ENCODE measurements around the gene TNRC18. TPM values are rescaled to one million over a fixed set of nuclear protein-coding genes. Genes with fewer than 3 reads are reported as not detected.
"Not testable (repeated sequence)": the region's sequence is repeated elsewhere in the genome, so short reads cannot be mapped to it uniquely, and the experiment has no call there.

The TNRC18 gene
- total and polyA plus RNA-seq, 4 donors: 42.5 to 130 (median 80.2) TPM

DNA sequence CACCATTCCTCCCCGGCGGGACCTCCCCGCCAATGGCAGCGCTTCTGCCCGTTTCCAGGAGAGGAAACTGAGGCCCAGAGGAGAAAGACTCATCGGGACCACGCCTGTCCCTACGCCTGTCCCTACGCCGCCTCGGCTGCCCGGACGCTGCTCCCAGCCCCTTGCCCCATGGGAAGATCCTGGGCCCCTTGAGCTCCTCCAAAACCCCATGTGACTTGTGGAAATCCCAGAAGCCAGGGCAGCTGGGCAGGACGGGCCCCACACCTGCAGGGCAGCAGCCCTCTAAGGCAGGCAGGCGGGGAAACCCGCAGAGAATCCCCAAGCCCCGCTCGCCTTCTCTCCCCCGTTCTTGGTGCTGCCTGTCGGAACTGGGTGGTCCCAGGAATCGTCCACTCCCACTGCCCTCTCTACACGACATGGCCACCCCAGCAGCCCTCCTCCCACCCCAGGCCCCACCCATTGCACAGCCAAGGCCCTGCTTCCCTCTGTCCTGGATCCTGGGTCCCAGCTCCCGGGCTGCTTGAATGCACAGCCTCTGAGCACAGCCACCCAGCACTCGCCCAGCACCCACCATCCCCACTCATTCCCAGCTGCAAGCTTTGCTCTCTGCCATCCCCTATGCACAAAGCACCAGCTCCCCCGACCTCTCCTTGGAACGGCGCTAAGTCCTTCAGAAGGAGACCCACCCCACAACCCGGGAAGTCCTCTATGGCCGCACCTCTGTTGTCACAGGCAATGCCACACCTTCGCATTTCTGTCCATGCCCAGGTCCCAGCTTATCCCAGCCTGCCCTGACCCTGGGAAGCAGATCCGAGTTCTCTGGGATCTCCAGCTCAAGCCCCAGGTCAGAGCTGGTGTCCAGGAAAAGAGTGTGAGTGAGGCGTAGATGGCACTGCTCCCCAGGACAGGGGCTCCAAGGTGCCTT lies 90.3 kb downstream of the TNRC18 start:
- 78% methylated on average over 28 of the region's 32 CpGs for WGBS (ENCODE audit: insufficient coverage)
- H3K9me3 ChIP-seq (ENCODE audit: control insufficient read depth, insufficient read depth, low read length): no peaks in the 10 kb centered on the region
- H3K4me3 ChIP-seq (ENCODE audit: low read depth, low read length): no peak overlapping the region
- no peak overlapping the region for H3K27ac ChIP-seq (ENCODE audit: low read depth, low read length)
- no peak for DNase-seq (ENCODE audit: low read depth in 4 of 6, low spot score in 6 of 6)
- peaks cover 80% of the 10 kb centered on the region for H3K36me3 ChIP-seq (ENCODE audit: control insufficient read depth, insufficient read depth, low read length)
- H3K4me1 ChIP-seq (ENCODE audit: control insufficient read depth, insufficient read depth, low read length): no peaks in the 10 kb centered on the region
- no peaks in the 10 kb centered on the region for H3K27me3 ChIP-seq (ENCODE audit: control insufficient read depth, insufficient read depth, low read length)

DNA sequence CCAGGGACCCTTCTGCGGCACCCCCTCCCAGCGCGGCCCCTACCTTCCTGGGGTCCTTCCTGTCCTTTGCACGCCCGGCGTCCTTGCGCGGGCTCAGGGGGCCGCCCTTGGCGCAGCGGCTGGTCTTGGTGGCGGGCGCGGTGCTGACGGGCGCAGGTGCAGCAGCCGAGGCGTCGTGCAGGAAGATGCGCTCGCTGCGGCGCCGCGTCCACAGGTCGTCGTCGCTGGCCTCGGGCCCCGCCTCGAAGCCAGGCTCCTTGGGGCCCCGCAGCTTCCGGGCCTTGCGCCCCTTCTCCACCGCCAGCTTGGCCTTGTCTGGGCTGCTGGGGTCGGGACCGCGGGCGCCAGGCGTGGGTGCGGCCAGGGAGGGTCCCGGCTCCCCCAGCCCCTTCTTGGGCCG lies 91.1 kb downstream of the TNRC18 start:
- 76% methylated on average over 43 of the region's 43 CpGs for WGBS (ENCODE audit: insufficient coverage)
- DNase-seq (ENCODE audit: low read depth in 4 of 6, low spot score in 6 of 6): no peak
- peaks cover 83% of the 10 kb centered on the region for H3K36me3 ChIP-seq (ENCODE audit: control insufficient read depth, insufficient read depth, low read length)
- no peaks in the 10 kb centered on the region for H3K9me3 ChIP-seq (ENCODE audit: control insufficient read depth, insufficient read depth, low read length)
- H3K27me3 ChIP-seq (ENCODE audit: control insufficient read depth, insufficient read depth, low read length): no peaks in the 10 kb centered on the region
- H3K27ac ChIP-seq (ENCODE audit: low read depth, low read length): no peak overlapping the region
- no peak overlapping the region for H3K4me3 ChIP-seq (ENCODE audit: low read depth, low read length)
- no peaks in the 10 kb centered on the region for H3K4me1 ChIP-seq (ENCODE audit: control insufficient read depth, insufficient read depth, low read length)

DNA sequence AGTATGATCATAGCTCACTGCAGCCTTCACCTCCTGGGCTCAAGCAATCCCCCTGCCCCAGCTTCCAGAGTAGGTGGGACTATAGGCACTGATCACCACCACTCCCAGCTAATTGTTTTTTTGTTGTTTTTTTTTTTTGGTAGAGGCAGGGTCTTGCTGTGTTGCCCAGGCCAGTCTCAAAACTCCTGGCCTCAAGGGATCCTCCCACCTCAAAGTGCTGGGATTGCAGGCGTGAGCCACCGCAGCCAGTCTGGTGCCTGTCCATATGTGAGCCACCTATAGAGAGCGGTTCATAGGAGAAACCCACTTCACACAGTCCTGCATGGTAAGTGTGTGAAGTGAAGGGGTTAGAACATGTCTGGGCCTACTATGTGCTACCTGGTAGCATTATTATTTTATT lies 93.3 kb downstream of the TNRC18 start:
- peaks cover 82% of the 10 kb centered on the region for H3K36me3 ChIP-seq (ENCODE audit: control insufficient read depth, insufficient read depth, low read length)
- no peaks in the 10 kb centered on the region for H3K4me1 ChIP-seq (ENCODE audit: control insufficient read depth, insufficient read depth, low read length)
- H3K4me3 ChIP-seq (ENCODE audit: low read depth, low read length): no peak overlapping the region
- no peak overlapping the region for H3K27ac ChIP-seq (ENCODE audit: low read depth, low read length)
- no peak for DNase-seq (ENCODE audit: low read depth in 4 of 6, low spot score in 6 of 6)
- no peaks in the 10 kb centered on the region for H3K27me3 ChIP-seq (ENCODE audit: control insufficient read depth, insufficient read depth, low read length)
- 100% methylated on average over 1 of the region's 3 CpGs for WGBS (ENCODE audit: insufficient coverage)
- H3K9me3 ChIP-seq (ENCODE audit: control insufficient read depth, insufficient read depth, low read length): no peaks in the 10 kb centered on the region

DNA sequence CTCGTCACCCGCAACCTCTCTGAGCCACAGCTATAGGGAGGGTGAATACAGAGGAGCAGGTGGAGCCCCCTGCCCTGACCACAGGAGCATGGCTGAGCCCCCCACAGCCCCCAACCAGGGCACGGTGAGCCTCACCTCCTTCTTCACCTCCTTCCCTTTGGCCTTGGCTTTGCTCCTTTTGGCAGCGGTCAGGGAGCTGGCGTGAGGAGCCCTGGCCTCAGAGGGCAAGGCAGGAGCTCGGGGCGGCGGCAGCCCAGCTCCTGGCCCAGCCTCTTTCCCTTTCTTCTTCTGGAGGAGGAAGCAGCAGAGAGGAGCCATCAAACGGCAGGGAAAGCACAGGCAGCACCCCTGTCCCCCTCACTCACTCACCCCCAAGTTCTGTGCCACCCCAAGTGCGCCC lies 98.7 kb downstream of the TNRC18 start:
- Histone ChIP-seq H3K27ac (ENCODE audit: low read depth, low read length) (no peak overlapping the region), H3K4me1 (ENCODE audit: control insufficient read depth, insufficient read depth, low read length) (no peaks in the 10 kb centered on the region), H3K27me3 (ENCODE audit: control insufficient read depth, insufficient read depth, low read length) (no peaks in the 10 kb centered on the region), H3K9me3 (ENCODE audit: control insufficient read depth, insufficient read depth, low read length) (no peaks in the 10 kb centered on the region), H3K4me3 (ENCODE audit: low read depth, low read length) (no peak overlapping the region), H3K36me3 (ENCODE audit: control insufficient read depth, insufficient read depth, low read length) (peaks cover 87% of the 10 kb centered on the region)
- 75% methylated on average over 2 of the region's 10 CpGs for WGBS (ENCODE audit: insufficient coverage)
- no peak for DNase-seq (ENCODE audit: low read depth in 4 of 6, low spot score in 6 of 6)

DNA sequence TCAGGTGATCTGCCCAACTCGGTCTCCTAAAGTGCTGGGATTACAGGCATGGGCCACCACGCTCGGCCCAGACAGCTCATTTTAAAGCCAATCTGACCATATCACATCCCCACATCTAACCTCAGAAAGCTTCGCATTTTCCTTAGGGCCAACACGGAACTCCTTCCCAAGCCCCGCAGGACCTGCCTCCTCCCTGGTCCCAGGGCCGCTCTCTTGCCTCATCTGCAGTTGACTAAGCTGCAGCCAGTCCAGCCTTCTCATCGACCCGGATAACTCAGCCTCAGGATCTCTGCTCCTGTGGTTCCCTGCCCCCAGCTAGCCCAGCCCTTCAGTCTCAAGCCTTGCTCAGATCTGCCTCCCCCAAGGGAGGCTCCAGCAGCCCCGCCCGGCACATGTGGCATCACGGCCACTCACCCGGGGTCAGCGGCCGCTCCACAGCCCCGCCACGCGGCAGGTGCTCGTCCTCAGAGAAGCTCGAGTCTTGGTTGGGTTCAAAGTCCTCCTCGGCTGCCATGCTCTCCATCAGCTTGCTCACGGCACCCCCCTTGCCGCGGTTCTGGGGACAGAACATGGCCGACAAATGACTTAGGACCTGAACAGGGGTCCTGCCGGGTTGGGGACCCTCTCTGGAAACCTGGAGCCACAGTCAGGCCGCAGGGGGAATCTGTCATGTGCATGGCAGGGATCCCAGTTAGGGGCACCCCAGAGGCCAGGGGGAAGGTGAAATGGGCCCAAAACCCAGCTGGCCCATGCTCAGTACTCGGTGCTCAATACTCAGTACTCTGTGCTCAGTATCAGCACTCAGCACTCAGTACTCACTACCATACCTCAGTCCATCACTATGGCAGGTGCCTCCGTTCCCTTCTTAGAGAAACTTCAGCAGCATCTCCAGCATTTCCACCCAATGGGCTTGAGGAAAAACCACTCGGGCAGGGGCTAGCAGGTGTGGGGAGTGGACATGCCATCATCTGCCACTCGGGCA lies 99.5 kb downstream of the TNRC18 start:
- not testable (repeated sequence) for H3K4me1 ChIP-seq (ENCODE audit: control insufficient read depth, insufficient read depth, low read length); H3K4me3 ChIP-seq (ENCODE audit: low read depth, low read length); DNase-seq (ENCODE audit: low read depth in 4 of 6, low spot score in 6 of 6); H3K9me3 ChIP-seq (ENCODE audit: control insufficient read depth, insufficient read depth, low read length); H3K27ac ChIP-seq (ENCODE audit: low read depth, low read length); H3K27me3 ChIP-seq (ENCODE audit: control insufficient read depth, insufficient read depth, low read length)
- peaks cover 90% of the 10 kb centered on the region for H3K36me3 ChIP-seq (ENCODE audit: control insufficient read depth, insufficient read depth, low read length)
- WGBS (ENCODE audit: insufficient coverage): 97% methylated on average over 27 of the region's 31 CpGs

DNA sequence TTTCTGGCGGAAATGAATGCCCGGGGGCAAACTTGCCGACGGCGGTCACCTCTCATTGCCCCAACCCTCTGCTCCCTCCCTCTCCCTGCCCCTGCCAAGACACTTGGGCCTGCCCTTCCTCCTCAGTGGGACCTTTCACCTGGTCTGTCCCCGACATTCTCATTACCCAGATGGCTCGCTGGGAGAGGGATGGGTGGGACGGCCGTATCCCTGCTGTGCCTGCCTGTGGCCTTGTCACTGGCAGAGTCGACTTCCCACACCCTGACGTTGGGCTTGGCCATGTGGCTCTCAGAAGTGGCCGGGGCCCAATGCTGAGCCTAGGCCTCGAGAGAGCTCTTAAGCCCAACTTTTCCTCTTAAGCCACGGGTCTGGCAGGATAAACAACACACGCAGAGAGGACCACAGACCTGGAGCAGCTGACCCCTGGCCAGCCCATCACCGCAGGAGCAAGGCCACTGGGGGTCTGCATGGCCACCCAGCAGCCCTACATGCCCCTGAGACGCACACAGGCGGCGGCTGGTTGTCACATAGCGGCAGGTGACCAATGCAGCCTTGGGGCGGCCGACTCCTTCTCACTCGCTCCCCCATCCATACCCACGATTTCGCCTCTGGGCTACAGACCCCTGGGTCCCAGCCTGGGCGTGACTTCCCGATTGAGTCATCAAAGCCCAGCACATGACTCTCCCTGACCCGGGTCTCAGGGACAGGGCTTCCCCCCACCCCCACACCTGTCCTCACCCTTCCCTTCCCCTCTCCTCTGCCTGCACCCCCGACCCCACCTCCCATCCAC lies 100.8 kb downstream of the TNRC18 start:
- H3K9me3 ChIP-seq (ENCODE audit: control insufficient read depth, insufficient read depth, low read length): peaks cover 4% of the 10 kb centered on the region
- no peak for DNase-seq (ENCODE audit: low read depth in 4 of 6, low spot score in 6 of 6)
- H3K4me1 ChIP-seq (ENCODE audit: control insufficient read depth, insufficient read depth, low read length): no peaks in the 10 kb centered on the region
- H3K36me3 ChIP-seq (ENCODE audit: control insufficient read depth, insufficient read depth, low read length): peaks cover 83% of the 10 kb centered on the region
- 80% methylated on average over 28 of the region's 29 CpGs for WGBS (ENCODE audit: insufficient coverage)
- no peaks in the 10 kb centered on the region for H3K27me3 ChIP-seq (ENCODE audit: control insufficient read depth, insufficient read depth, low read length)
- H3K27ac ChIP-seq (ENCODE audit: low read depth, low read length): no peak overlapping the region
- no peak overlapping the region for H3K4me3 ChIP-seq (ENCODE audit: low read depth, low read length)

DNA sequence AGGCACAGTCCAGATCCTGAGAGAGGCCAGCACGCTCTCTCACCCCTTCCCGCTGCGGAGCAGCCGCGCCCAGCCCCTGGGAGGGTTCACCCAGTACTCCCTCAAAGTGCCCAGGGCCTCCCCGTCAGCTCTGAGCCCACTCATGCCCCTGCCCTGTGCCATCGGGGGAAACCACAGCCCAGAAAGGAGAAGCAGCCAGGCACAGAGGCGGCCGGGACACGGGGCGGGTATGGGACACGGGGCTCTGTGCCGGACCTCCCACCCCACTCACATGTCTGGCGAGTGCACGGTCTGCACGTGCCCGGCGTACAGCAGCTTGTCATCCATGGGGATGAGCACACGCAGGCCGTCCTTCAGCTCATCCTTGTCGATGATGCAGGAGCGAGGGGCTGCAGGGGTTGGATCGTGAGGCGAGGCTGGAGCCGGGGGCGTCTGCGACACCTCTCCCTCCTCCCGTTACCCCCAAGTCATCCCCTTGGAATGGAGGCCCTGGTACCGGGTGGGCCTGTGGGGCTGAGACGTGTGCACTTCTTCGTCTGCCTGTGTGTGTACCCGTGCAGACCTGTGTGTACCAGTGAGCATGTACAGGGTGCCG lies 102.7 kb downstream of the TNRC18 start:
- 98% methylated on average over 31 of the region's 33 CpGs for WGBS (ENCODE audit: insufficient coverage)
- Histone ChIP-seq H3K4me3 (ENCODE audit: low read depth, low read length) (no peak overlapping the region), H3K9me3 (ENCODE audit: control insufficient read depth, insufficient read depth, low read length) (peaks cover 4% of the 10 kb centered on the region), H3K27ac (ENCODE audit: low read depth, low read length) (no peak overlapping the region), H3K27me3 (ENCODE audit: control insufficient read depth, insufficient read depth, low read length) (no peaks in the 10 kb centered on the region), H3K36me3 (ENCODE audit: control insufficient read depth, insufficient read depth, low read length) (peaks cover 84% of the 10 kb centered on the region), H3K4me1 (ENCODE audit: control insufficient read depth, insufficient read depth, low read length) (no peaks in the 10 kb centered on the region)
- DNase-seq (ENCODE audit: low read depth in 4 of 6, low spot score in 6 of 6): no peak

DNA sequence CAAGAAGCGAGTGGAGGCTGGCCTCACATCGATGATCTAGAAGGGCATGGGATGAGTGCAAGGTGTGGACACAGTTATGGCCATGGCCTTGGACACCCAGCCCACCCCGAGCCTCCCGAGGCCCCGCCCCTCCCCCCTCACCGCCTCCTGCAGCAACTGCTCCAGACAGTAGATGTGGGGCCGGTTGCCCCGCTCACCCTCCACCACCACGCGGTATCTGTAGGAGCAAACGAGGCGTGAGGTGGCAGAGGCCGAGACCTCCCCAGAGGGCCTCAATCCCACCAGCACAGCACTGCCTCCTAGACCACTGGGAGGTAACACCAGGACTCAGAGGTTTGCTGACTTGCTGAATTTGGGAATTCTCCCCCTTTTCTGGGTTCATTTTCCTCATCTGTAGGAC lies 103.2 kb downstream of the TNRC18 start:
- H3K9me3 ChIP-seq (ENCODE audit: control insufficient read depth, insufficient read depth, low read length): peaks cover 4% of the 10 kb centered on the region

DNA sequence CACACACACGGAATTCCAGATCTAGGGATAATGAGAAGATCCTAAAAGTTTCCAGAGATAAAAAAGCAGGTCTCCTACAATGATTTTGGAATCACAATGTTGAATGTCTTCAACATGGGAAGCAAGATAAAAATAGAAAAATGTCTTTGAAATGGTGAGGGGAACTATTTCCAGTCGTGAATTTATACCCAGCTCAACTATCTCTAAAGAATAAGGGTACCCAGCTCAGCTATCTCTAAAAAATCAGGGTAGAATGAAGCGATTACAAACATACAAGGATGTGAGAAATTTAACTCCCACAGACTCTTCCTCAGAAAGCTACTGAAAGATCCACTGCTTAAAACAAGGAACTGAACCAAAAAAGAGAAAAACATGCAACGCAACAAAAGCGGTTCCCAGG lies 105.0 kb downstream of the TNRC18 start:
- not testable (repeated sequence) for H3K9me3 ChIP-seq (ENCODE audit: control insufficient read depth, insufficient read depth, low read length); H3K27me3 ChIP-seq (ENCODE audit: control insufficient read depth, insufficient read depth, low read length); H3K4me3 ChIP-seq (ENCODE audit: low read depth, low read length); H3K4me1 ChIP-seq (ENCODE audit: control insufficient read depth, insufficient read depth, low read length); DNase-seq (ENCODE audit: low read depth in 4 of 6, low spot score in 6 of 6); H3K27ac ChIP-seq (ENCODE audit: low read depth, low read length)
- H3K36me3 ChIP-seq (ENCODE audit: control insufficient read depth, insufficient read depth, low read length): peaks cover 84% of the 10 kb centered on the region
- no CpG with 5 or more reads among the region's 5 CpGs for WGBS (ENCODE audit: insufficient coverage)

More for the DNA sequence above, 103.2 kb downstream of the TNRC18 start:
- DNase-seq (ENCODE audit: low read depth in 4 of 6, low spot score in 6 of 6): no peak
- Histone ChIP-seq H3K4me1 (ENCODE audit: control insufficient read depth, insufficient read depth, low read length) (no peaks in the 10 kb centered on the region), H3K4me3 (ENCODE audit: low read depth, low read length) (no peak overlapping the region), H3K36me3 (ENCODE audit: control insufficient read depth, insufficient read depth, low read length) (peaks cover 84% of the 10 kb centered on the region), H3K27ac (ENCODE audit: low read depth, low read length) (no peak overlapping the region), H3K27me3 (ENCODE audit: control insufficient read depth, insufficient read depth, low read length) (no peaks in the 10 kb centered on the region)
- 100% methylated on average over 6 of the region's 13 CpGs for WGBS (ENCODE audit: insufficient coverage)
